GM21619 (cell line): Measurements from ENCODE around the gene PTTG1IP2.

Source experiments
- ATAC-seq: cut with Tn5 transposase; IDR thresholded peaks from one replicate; pipeline ENCODE4 v1.9.1; 2021; ENCODE audit not compliant: unreplicated experiment

The PTTG1IP2 gene

DNA sequence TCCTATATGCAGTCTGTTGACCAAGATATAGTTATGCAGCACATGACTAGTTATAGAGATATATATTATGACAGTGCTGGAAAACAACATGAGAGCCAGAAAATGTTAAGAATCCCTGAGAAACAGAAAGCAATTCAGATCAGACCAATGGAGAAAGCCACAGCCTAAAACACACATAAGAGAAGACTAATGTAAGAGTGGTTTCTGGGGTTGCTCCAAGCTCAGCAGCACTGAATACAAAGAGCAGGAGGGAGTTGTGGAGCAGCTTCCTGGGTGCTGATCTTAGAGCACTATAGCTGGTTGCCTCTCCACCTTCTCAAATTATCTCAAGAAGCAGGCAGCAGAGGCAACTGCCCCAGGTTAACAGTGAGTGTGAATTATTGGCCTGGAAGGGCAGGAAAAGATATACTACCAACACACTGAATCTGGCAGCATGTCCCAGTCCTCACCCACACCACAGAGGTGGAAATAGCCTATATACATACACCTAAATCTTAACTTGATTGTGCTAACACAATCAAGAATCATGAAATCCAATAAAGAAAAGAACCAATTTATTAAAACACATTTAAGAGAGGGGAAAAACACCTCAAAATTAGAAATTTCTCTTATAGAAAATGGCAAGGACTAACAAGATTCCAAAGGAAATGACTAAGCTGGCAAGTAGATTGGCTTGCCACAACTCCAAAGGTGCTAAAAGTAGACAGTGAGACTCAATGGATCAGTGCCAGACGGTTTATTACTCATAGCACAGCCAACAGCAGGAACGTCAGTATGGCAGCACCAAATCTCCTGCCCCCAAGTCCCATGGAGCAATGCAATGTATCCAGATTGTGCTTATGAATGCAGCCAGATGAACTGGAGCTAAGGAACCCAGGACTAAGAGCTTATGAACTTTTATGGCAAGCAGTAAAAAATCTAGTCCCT, 5.1 kb downstream of the PTTG1IP2 start:
- ATAC-seq = no peak

DNA sequence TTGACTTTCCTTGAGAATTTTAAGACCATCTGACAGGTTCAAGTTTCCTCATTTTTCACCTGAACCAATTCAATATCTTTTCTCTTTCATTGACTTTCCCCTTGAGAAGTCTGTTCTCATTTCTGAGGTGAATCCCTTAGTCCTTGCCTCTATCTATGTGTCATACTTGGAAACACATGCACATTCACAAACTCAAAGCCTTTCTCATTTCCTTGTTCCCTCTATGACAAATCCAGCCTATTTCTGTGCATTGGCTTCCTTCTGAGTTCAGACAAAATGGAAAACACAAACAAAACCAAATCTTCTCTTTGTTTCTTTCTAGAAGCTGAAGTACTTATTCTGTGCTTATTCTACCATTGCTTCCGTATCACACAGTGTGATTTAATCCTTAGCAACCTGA, 13.8 kb downstream of the PTTG1IP2 start:
- ATAC-seq = no peak

DNA sequence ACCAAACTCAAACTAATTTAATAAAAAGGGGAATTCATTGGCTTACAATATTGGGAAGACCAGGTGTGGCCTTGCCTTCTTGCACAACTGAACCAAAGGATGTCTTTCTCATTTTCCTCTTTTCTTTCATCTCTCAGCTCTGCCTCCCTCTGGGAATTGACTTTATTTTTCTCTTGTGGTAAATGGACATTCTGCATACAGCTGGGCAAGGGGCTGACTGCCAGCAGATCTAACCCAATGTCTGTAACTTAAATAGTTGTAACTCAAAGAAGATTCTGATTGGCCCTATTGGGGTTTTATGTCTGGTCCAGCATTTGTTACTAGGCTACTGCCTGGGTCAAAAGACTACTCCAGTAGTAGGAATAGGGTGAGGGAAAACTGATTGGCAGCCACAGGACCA, 15.3 kb downstream of the PTTG1IP2 start:
- ATAC-seq = no peak

DNA sequence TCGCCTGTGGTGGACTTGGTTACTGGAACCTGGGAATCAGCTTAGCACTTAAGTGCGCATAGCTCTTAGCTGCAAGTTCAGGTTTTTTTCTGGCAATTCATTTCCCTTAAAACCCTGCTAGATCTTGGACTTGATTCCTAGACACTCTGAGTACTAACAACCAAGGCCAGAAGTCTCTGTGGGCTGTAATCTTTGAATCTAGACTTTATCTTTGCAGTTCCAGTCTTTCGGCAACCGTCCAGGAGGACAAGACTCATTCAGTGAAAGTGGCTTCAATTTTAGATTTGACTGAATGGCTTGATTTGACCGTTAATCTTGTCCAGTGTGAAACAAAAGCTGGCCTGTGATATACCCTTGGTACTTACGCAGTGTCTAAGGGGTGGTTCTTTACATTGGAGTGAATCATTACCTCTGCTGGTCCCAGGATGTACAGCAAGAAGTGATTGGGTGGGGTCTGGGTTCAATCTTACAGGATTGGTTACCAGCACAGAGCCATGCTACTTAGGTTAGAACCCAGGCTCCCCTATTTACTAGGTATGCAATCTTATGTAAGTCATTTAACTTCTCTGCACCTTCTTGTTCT, 16.4 kb downstream of the PTTG1IP2 start:
- ATAC-seq = no peak

DNA sequence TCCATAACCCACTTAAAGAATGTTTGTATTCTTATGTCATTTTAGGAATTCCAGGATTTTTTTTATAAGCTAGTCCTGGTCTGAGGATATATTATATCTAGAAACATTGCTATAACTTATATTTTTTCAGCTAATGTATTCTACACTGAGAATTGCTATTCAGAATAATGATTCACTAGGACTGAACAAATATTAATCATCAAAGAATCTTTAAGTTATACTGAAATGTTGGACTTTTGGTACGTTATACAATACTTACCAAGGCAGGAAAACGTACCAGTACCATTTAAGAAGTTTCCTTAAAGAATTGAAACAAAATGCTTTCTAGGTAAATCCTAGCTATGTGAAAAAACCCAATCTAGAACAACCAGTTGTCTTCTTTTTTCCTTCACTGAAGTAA, 18.4 kb downstream of the PTTG1IP2 start:
- ATAC-seq = no peak

DNA sequence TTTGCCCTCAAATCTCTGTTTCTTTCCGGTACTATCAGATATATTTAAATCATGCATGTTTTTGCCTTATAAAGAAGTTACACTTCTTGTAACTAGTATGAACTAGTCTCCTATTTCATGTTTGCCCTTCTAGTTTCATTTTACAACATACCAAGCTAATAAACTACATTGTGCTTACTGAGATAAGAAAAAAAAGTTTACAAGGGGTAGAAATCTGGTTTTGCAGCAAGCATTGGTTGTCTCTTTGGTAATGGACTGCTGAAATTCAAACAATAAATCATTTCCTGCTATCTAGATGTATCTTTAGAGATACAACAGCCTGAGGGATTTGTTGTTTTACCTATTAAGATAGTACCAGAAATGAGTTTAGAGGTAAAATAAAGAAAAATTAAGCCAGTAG, 18.8 kb downstream of the PTTG1IP2 start:
- ATAC-seq = no peak

DNA sequence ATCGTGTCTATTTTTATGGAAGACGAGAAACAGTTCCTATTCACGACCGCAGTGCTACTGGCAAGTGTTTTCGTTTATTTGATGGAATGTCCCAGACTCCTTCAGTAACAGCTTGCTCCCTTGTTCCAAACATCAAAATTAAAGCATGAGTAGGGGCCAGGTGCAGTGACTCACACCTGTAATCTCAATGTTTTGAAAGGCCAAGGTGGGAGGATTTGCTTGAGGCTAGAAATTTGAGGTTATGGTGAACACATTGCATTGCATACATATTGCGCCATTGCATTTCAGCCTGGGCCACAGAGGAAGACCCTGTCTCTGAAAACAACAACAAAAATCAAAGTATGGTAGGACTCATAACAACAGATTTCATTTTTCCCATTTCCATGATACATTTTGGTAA, 22.8 kb downstream of the PTTG1IP2 start:
- ATAC-seq = no peak

DNA sequence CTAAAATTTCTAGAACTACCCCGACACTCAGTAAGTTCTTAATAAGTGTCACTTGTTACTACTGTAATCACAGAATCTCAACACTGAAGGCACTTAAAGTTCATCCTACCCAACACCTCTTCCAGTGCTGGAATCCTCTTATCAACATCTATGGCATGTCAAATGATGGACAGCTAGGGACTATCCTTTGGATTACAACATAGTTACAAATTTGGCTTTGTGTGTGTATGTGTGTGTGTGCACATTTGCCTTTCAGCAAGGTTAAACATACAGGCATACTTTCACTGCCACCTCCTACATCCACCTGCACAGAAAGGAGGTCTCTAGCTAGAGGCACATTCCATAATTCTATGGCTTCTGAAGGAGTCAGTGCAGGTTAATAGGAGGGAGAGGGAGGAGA, 25.8 kb downstream of the PTTG1IP2 start:
- no peak for ATAC-seq

DNA sequence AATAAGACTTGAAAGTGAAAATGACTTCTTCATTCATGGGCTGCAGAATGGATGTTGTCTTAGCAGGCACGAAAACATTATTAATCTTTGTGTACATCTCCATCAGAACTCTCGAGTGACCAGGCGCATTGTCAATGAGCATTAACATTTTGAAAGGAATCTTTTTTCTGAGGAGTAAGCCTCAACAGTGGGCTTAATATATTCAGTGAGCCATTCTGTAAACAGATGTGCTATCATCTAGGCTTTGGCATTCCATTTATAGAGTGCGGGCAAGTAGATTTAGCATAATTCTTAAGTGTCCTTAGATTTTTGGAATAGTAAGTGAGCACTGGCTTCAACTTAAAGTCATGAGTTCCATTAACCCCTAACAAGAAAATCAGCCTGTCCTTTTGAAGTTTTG, 33.1 kb downstream of the PTTG1IP2 start:
- no peak for ATAC-seq

DNA sequence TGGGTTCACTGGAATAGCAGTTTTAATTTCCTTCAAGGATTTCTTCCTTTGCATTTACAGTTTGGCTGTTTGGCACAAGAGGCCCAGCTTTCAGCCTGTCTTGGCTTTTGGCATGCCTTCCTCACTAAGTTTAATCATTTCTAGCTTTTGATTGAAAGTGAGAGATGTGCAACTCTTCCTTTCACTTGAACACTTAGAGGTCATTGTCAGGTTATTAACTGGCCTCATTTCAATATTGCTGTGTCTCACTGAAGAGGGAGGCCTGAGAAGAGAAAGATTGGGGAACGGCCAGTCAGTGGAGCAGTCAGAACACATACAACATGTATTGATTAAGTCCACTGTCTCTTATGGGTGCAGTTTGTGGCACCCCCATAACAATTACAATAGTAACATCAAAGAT, 33.9 kb downstream of the PTTG1IP2 start:
- no peak for ATAC-seq

DNA sequence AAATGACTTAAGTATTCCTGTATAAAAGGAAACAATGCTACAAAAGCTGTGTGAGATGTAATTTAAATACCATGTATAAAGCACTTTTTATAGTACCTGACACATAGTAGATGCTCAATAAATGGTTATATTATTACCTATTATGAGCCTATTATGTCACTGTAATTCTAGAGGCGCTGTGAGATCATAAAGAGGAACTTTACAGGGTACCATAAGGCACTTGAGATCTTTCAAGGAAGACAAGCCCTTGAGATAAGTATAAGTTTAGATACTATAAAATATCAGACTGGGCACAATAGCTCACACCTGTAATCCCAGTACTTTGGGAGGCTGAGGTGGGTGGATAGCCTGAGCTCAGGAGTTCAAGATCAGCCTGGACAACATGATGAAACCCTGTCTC, 38.3 kb downstream of the PTTG1IP2 start:
- no peak for ATAC-seq

DNA sequence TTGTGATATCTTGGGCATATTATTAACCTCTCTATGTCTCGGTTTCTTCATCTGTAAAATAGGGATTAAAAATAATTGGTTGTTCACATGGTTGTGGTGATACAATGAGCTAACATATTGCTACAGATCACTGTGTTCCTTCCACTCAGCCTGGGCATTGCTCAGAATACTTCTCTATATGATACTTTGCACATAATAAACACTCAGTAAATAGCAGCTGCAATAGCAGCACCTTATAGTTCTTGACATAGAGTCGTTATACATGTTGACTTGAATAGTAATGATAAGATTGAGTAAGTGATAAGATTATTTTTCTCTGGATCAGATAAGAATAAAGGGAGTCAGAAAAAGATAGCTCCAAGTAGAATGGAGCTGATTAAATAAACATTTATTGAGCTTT, 42.3 kb downstream of the PTTG1IP2 start:
- no peak for ATAC-seq

DNA sequence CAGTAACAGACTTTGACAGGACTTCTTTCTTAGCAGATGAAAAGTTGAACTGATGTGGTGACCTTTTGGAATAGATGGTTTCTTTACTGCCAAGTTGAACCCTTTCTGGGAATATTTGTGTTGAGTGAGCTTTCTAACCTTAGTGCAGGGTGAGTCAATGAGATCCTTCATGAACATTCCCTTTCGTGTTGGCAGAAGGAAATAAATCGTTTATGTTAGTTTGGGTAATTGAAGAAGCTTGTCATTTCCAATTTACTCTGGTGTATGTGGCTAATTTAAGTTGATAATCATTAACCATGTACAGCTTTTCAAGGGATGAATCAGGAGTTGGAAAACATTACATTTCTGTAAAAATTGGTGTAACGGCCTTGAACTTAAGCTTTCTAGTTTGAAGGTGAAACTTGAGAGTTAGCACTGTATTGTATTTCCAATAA, 43.4 kb downstream of the PTTG1IP2 start:
- no peak for ATAC-seq

DNA sequence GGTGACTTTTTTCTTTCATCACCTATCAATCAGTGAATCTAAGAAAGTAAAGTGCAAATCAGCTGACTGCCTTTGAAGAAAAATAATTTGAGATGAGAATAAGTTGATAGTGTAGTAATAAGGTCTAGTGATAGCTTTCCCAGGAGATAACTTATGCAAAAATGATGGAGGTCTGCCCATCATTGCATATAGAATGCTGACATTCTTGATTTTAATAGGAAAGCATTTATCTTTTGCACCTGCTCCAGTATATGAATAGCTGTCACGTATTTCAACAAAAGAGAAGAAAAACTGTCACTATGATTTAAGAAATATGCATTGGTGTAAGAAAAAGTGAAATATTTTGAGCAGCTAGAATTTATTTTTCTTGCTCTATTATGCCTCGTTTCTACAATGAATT, 46.8 kb downstream of the PTTG1IP2 start:
- ATAC-seq = no peak

DNA sequence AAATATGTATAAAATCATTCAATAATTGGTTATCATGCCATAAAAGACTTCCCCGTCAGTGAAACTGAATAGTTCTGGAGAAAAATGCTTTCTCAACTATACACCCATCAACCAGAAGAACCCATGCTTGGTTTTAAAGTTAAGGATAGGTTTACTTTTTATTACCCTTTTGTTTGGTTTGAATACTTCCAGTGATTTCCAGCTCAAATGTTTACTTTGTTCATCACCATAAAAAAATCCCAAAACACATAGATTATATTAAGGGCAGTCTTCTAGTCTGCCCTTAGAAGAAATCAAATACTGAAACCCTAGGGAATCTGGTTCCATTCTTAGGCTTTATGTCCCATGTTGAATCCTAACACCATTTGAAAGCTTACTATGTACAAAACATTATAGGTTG, 49.2 kb downstream of the PTTG1IP2 start:
- ATAC-seq = no peak

DNA sequence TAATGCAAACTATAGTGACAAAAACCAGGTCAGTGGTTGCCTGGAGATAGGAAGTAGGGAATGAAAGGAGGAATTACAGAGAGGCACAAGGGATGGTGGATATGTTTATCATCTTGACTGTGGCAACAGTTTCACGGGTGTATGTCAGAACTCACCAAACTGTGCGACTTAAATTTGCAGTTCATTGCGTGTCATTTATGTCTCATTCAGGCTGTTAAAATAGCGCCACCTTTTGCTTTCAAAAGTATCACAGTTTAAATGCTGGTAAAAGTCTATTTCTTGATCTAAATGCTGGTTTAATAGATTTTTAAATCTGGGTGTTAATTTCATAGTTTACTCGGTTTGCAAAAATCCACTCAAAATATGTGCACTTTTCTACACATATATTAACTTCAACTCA, 51.0 kb downstream of the PTTG1IP2 start:
- ATAC-seq = no peak

DNA sequence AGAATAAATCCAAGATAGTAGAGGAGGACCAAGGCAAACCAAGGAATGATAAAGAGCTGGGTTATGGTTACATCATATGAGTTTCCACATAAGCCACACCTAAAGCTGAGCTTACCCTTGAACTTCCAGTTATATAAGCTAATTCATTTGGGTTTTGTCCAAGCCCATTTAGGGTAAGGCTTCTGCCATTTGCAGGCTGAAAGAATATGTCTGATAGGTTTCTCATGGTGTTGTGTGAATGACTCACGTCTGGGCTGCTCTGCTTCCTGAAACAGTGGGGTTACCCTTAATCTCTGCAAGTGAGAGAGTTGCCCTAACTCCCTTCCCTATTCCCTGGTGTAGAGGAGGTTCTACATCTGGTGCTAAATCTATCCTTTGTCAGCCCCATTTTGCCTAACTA, 60.8 kb downstream of the PTTG1IP2 start:
- no peak for ATAC-seq

DNA sequence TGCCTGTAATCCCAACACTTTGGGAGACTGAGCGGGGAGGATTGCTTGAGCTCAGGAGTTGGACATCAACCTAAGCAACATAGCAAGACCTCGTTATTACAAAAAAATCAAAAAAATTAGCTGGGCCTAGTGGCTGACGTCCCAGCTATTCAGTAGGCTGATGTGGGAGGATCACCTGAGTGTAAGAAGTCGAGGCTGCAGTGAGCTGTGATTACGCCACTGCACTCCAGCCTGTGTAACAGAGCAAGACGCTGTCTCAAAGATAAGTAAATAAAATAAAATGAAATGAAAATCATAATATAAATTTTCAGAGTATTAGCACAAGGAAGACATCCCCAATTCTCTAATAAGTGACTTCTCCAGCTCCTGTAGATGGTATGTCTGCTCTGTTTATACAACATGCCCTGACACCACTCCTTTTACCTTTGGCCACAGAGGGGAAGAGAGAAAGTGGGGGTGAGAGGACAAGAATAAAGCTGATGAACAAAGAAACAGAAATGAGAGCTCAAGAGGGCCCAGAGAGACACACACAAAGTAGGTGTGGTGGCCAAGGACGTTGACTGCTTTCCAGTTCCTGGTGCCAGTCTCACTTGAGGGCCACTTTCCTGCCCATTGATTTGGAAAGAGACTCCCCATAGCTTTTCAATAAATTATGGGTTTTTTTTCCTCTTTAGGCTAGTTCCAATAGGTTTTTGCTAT, 62.9 kb downstream of the PTTG1IP2 start:
- ATAC-seq = no peak

DNA sequence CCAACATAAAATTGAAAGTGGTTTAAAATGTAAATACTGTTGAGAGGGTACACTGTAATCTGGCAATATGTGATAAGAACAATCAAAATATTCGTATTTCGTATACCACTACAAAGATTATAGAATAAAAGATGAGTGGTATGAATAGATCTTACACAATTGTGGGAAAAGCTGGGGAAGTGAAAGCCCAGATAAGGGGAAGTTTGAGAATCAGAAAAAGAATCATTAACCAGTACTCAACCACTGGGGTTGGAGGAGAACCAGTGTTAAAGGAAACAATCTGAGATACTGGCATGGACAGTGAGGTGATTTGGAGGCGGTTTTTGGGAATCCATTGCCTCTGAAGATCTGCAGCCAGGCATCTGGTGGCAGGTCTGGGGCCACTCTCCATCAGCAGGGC, 67.0 kb downstream of the PTTG1IP2 start:
- peak; percentile 68 for ATAC-seq

DNA sequence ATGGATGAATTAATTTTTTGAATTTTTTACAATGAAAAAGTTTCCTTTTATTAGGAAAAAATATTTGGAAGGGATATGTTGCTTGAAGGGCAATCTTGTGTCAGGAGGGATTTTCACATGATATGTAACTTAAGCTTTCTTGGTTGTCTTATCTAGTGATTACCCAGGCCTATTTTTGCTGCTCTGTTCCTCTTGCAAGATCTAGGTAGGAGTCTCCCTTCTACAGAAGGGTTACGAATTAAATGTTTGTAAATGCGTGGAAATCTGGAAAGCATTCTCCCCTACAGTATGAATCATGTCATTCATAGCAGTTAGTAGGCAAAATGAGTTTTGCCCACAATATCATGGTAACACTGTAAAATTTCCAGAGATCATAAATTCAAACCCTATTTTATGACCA, 69.0 kb downstream of the PTTG1IP2 start:
- no peak for ATAC-seq

DNA sequence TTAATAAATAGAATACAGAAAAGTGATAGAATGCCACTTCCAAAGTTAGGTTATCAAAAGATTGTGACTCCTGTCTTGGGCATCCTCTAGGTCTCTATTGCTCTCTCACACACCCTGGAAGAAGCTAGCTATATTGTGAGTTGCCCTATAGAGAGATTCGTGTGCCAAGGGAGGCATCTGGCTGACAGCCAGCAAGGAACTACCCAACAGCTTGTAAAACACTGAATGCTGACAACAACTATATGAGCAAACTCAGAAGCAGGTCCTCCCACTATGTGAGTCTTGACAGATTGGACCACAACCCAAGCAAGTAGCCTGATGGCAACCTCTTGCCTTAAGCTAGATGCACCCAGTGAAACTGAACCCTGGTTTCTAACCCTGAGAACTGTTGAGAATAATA, 71.0 kb downstream of the PTTG1IP2 start:
- no peak for ATAC-seq

DNA sequence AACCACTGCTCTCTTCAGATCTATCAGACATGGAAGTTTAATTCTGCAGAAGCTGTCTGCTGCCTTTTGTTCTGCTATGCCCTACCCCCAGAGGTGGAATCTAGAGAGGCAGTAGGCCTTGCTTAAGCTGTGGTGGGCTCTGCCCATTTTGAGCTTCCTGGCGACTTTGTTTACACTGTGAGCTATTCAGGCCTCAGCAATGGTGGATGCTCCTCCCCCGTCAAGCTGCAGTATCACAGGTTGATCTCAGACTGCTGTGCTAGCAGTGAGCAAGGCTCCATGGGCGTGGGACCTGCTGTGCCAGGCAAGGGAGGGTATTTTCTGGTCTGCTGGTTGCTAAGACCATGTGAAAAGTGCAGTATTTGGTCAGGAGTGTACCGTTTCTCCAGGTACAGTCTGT, 81.6 kb downstream of the PTTG1IP2 start:
- no peak for ATAC-seq
